Omental fat pad (tissue), 4 donors: ENCODE results near the gene SMIM41. TPM values are rescaled to one million over a fixed set of nuclear protein-coding genes. Genes with fewer than 3 reads are reported as not detected.
"Not testable (repeated sequence)": the region's sequence is repeated elsewhere in the genome, so short reads cannot be mapped to it uniquely, and the experiment has no call there.

Experiments used
- ATAC-seq: fragments of 150-250 bp; one replicate; pipeline ENCODE4 v1.9.1; 2016; ENCODE audit warnings: mild to moderate bottlenecking, moderate library complexity; ENCODE audit not compliant: low FRiP score
- DNase-seq: peaks from one replicate; pipeline ENCODE4 v3.0.0-alpha.2; 2019; ENCODE audit warnings: low spot score
- total RNA-seq, 4 donors: library from RNA; depleted of rRNA; stranded (reverse); fragments of >200 nt; gene quantifications; one replicate each; pipeline ENCODE4 v1.1.0, GENCODE V29; 2016
- TF ChIP-seq, protein P1 (sequence below), 3 donors: fragments of 450-650 bp; IDR thresholded peaks; one replicate each; pipeline ENCODE4 v1.5.1; 2016 to 2017; ENCODE audit warnings: antibody characterized with exemption in 3 of 3, mild to moderate bottlenecking in 3 of 3, moderate library complexity in 2 of 3

Gene SMIM41
- total RNA-seq, 4 donors from 2014 or later: 1.1 to 1.9 (median 1.1) TPM; not detected in 1

DNA sequence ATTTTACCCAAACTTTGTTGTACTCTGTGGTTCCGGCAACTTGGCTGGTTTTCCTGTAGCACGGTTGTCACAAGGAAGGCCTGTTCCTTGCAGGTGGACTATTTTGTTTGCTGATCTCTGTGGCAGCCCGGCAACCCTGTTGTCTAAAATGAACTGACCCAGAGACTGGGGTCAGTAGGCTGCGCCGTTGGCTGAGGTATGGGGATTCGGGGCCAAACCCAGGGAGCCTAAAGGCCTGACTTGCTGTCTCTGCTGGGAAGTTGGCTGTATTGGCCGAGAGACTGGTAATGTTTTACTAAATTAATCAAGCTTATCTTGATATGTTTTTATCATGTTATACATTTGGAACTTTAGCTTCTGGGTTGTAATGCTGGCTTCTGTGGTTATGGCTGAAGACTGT is 13.8 kb downstream of the SMIM41 start:
- TF ChIP-seq, protein P1, sequence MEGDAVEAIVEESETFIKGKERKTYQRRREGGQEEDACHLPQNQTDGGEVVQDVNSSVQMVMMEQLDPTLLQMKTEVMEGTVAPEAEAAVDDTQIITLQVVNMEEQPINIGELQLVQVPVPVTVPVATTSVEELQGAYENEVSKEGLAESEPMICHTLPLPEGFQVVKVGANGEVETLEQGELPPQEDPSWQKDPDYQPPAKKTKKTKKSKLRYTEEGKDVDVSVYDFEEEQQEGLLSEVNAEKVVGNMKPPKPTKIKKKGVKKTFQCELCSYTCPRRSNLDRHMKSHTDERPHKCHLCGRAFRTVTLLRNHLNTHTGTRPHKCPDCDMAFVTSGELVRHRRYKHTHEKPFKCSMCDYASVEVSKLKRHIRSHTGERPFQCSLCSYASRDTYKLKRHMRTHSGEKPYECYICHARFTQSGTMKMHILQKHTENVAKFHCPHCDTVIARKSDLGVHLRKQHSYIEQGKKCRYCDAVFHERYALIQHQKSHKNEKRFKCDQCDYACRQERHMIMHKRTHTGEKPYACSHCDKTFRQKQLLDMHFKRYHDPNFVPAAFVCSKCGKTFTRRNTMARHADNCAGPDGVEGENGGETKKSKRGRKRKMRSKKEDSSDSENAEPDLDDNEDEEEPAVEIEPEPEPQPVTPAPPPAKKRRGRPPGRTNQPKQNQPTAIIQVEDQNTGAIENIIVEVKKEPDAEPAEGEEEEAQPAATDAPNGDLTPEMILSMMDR (IDR thresholded peaks at IDR 0.05): no peak
- DNase-seq: no peak
- no peak for ATAC-seq

DNA sequence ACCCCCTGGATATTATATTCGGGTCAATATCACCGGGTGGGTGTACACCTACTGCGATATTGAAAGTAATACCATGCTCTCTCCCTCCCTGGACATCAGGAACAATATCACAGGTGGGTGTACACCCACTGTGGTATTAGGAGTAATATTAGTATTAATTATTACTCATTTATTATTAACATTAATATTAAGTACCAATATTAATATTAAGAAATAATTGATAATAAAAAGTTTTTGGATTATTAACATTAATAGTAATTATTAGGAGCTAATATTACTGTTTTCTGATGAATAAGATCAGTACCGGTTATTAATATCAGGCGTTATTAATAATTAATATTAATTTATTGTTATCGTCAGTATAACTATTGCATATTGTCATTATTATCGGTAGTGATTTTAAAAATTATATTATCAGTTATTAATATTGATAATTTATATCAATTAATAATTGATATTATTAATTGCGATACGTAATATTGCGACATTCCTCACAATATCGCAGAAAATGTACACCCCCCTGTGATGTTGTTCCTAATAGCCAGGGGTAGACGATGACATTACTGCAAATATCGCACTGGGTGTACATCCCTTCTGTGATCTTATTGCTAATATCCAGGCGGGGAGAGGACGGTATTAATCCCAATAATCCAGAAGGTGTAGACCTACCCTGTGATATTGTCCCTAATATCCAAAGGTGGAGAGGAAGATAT is 17.0 kb downstream of the SMIM41 start:
- TF ChIP-seq, protein P1 (IDR thresholded peaks at IDR 0.05): no peak
- no peak for ATAC-seq
- no peak for DNase-seq

DNA sequence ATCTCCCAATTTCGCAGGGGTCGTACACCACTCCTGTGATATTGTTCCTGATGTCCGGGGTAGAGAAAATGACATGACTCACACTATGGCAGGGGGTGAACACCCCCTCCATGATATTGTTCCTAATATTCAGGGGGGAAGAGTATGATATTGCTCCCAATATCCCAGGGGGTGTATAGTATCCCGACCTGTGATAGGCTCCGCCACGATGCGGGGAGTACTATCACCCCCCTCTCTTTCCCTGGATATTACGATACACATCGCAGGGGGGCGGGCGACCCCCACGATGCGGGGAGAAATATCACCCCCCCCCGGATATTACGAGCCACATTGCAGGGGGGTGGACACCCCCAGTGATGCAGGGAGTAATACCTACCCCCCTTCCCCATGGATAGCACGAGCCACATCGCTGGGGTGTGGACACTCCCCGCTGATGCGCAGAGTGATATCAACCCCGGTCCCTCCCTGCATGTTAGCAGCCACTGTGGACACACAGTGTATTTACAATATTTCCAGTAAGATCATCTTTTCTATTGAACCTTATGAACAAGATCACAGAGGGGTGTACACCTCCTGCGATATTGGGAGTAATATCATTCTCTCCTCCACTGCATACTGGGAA is 17.7 kb downstream of the SMIM41 start:
- DNase-seq (no peak), ATAC-seq (no peak)
- TF ChIP-seq, protein P1 (IDR thresholded peaks at IDR 0.05): no peak

DNA sequence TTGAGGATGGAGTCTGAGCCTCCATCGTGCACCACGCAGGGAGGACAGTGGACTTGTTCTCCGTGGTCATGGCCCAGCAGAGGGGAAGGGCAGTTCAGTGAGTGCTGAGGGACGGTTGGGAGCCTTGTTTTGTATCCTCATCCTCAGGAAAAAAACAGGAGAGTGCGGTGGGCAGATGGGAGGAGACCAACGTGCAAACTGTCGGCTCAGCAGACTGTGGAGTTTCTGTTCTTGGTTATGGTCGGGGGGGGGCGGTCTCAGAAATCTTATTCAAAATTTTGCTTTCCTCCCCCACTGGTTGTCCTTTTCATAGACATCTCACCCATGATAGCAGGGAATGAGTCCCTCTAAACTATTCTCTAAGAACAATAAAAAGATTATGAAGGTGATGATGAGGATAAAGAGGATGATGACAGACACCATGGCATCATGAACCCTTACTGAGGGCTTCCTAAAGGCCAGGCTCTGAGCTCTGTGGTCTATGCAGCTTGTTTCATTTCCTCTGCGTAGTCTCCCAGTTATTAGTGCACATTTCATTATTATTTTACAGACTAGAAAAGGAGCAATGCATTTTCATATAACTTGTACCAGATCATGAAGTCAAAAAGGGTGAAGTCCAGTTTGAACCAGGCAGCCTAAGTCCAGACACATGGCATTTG is 25.1 kb downstream of the SMIM41 start:
- not testable (repeated sequence) for ATAC-seq

DNA sequence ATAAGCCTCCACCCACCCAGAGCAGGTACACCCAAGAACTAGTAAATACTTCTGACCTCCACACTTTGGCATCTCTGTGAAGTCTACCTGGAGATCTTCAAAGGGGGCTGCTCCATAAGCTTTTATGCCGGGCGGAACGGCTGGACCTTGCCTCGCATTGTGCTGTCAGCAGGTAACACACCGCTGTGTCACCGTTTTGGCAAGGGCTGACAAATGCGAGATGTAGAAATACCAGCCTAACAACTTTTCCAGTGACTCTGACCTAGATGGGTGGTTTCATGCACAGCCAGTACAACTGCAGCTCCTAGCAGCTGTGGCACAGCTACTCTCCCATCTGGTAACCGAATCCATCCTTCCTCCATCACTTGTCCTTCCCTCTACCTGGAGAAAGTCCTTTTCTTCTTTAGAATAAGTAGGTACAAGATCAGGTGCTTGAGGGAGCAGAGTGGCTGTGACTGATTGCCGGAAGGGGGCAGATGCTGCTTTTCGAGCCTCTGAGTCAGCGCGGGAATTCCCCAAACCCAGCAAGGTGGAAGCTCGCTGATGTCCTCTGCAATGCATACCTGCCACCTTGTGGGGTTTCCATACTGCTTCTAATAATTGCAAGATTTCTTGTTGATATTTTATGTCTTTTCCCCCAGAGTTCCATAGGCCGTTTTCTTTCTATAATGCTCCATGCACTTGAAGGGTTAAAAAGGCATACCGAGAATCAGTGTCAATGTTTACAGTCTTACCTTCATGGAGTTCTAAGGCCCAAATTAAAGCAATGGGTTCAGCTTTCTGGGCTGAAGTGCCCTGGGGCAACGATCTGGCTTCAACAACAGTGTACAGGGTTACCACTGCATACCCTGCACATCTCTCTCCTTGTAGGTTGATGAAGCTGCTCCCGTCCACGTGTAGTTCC is 37.0 kb downstream of the SMIM41 start:
- not testable (repeated sequence) for ATAC-seq, DNase-seq

More for the DNA sequence above, 25.1 kb downstream of the SMIM41 start:
- not testable (repeated sequence) for DNase-seq

DNA sequence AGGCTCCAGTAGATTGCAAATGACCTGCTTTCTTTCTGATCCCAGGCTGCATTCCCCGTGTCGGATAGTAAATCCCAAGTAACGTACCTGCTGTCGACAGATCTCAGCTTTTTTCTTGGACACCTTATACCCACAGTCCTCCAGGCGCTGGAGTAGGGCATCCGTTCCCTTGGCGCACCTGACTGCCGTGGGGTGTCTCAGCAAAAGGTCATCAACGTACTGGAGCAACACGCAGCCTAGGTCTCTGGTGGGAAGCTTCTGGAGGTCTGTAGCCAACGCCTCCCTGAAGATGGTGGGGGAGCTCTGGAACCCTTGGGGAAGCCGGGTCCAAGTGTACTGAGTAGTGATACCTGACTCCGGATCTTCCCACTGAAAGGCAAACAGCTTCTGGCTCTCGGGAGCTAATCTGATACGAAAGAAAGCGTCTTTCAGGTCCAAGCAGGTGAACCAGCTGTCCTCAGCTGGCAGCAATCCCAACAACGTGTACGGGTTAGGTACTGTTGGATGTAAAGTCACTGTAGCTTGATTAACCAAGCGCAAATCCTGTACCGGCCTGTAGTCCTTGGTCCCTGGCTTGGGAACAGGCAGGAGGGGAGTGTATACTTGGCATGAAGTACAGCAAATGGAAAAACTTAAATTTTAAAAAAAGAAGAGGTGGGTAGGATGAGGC is 38.4 kb downstream of the SMIM41 start:
- not testable (repeated sequence) for DNase-seq, ATAC-seq

DNA sequence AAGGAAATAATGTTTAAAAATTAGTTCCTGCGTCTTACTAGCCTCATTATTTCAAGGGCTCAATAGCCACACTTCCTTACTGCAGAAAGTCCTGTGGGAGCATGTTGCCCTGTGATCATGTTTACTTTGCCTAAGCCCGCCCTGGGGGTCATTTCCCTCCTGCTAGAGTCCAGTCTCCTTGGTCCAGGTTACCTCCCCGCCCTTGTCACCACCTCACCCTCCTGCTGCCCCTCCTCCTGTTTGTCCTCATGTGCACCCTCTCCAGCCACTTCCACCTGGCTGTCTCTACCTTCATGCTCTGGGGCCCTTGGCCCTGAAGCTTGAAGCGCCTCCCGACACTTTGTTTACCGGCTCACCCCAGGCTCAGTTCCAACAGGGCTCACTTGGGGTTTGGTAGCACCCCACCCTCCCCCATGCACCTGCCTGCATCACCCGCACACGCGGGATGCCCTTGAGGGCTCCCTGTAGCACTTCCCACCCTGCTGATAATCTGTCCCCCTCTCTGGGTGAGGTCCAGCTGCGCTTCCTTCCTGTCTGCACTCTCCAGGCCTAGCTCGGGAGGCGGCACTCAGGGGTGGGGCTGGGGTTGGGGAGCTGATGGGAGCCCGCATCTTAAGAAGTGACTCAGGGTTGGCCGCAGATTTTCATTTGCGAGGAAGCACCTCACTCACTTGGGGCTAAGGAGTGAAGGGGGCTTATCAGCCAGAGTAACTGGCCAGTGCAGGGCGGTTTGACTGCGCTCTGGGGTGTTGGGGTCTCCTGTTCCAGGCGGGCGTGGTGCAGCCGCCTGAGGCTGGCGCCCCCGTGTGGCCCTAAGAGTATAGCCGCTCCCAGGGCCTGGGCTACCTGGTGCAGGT is 40.1 kb downstream of the SMIM41 start:
- TF ChIP-seq, protein P1 (IDR thresholded peaks at IDR 0.05): no peak
- ATAC-seq: peak; percentile 55

More for the DNA sequence above, 40.1 kb downstream of the SMIM41 start:
- DNase-seq: no peak
